SH-SY5Y (cell line): Measurements from ENCODE around the gene MANEA.

Source experiments
- GATA2 ChIP-seq: IDR thresholded peaks from 2 replicates; pipeline ENCODE4 v1.6.1; 2011; ENCODE audit warnings: mild to moderate bottlenecking, low read depth, low read length
- GATA3 ChIP-seq: IDR thresholded peaks from 2 replicates; pipeline ENCODE4 v1.6.1; 2011; ENCODE audit warnings: low read depth, mild to moderate bottlenecking, low read length, moderate library complexity

The MANEA gene, protein sequence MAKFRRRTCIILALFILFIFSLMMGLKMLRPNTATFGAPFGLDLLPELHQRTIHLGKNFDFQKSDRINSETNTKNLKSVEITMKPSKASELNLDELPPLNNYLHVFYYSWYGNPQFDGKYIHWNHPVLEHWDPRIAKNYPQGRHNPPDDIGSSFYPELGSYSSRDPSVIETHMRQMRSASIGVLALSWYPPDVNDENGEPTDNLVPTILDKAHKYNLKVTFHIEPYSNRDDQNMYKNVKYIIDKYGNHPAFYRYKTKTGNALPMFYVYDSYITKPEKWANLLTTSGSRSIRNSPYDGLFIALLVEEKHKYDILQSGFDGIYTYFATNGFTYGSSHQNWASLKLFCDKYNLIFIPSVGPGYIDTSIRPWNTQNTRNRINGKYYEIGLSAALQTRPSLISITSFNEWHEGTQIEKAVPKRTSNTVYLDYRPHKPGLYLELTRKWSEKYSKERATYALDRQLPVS

DNA sequence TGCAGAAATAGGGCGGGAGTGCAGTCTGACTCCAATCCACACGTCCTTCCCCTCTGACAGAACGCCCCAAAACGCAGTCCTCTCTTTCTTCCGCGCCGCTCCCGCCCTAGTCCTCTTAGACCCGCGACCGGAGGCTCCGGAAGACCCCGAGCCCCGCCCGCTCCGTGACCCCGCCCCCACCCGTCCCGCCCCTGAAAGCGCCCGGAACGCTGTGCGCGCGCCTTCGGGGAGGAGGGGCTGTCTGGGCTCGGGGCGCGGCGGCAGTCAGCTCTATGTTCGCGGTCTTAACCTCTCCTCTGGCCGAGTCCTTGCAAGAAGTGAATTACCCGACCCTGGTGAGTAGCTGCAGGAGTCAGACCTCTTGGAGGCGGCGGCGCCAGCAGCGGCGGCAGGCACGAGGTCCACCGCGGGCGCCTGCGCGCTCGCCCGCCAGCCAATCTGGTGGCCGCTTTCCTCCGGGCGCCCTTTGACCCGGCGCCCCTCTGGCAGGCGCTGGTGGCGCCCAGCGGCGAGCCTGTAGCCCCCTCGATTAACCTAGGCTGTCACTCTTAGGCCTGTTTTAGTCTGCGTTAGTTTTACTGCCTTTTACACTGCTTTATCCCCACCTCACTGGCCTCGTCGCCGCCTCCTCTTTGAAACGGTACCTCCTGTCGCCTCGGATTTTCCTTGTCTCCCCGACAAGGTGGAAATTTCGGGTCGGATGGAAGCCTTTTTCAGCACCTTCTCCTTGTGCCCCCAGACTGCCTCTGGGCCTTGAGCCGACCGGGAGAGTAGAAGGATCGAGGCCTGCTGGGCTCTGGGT, at the start of gene MANEA:
Gene MANEA (plus strand): TSS at position 232 of the 802 bp plus-strand sequence. CDS start 8,905 bp downstream, outside the sequence.
- TF ChIP-seq GATA2: no peak
- no peak for TF ChIP-seq GATA3

DNA sequence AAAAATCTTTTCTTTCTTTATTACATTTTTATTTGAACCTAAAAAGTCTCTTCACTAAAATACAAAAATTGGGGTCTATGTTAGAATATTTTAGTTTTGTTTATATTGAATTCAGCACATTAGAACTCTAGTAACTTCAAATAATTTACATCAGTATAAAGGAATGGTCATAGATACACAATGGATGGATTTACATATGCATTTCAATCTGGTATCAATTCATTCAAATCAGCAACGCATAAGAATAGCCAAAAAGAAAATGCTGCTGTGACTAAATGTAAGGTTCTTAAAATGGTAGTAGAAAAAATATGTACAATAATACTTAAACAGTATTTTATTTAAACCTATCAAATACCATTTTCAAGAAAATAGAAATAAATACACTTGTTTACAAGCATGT, 47.6 kb upstream of the MANEA start:
- TF ChIP-seq GATA3 (no peak), GATA2 (no peak)

GRCh38 chr6:95530176-95530819, 47.0 kb upstream of the MANEA start:
- TF ChIP-seq GATA2 (no peak), GATA3 (no peak)

DNA sequence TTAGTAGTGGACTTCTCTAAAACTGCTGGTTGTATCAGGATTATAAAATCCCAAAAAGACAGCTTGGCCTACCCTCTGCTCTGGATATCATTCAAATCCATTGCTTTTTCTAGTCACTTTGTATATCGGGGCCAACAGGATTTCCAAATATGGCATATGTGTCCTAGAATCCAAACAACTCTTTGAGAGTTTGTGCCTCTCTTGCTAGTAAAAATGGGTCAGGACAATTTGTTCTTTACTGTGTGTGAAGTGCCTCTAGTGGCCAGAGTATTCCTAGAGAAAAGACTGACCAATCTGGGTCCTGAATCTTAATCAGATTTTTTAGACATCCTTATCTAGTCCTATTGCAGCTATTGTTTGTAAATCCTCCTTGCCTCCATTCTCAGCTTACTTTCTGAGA, 33.5 kb upstream of the MANEA start:
- no peak for TF ChIP-seq GATA2
- no peak for TF ChIP-seq GATA3

DNA sequence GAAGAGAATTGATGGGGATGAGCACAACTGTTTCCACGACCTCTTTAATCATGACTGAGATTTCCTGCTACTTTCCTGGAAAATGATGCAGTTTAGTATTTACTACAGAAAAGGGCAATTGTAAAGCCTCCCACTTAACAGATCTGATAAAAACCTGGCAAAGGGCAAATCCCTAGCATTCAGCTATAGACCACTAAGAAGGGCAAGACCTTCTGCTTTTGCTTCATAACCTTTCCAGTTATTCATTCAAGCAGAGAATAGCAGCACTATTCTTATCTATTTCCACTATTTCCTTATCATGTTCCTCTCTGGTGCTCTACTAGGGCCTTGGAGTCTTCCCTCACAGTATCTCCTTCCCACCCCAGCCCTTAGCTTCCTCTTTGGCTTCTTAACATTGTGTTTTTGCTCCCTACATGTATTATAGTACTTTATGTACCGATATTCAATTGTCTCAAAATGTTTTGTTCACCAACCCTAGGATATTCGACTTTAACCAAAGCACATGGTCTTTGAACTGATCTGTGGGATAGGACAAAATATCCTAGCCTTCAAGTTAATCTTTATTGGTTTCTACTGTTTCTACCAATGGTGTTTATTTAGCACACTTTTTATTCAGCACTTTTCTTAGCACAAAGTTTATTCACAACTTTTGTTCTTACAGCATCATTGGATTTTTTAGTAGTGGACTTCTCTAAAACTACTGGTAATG, 32.7 kb upstream of the MANEA start:
- no peak for TF ChIP-seq GATA2
- TF ChIP-seq GATA3: no peak

DNA sequence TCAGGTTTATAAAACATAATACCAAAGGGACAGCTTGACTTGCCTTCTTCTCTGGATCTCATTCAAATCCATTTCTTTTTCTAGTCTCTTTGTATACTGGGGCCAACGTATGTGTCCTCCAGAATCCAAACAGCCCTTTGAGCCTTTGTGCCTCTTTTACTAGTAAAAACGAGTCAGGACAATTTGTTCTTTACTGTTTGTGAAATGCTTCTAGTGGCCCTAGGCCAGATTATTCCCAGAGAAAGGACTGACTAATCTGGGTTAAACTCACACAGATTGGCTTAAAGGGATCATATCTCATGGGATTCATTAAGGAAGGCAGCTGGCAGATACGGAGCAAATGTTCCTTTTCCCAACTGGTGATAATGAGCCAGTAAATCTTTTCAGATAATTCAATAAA, 32.1 kb upstream of the MANEA start:
- TF ChIP-seq GATA3 (no peak), GATA2 (no peak)

- TF ChIP-seq GATA2 (no peak), GATA3 (no peak)
Measured at GRCh38 chr6:95545686-95546085, 31.6 kb upstream of the MANEA start.

- TF ChIP-seq GATA3: no peak
- TF ChIP-seq GATA2: no peak
Measured at GRCh38 chr6:95546148-95546547, 31.2 kb upstream of the MANEA start.

GRCh38 chr6:95547043-95547442, 30.3 kb upstream of the MANEA start:
- no peak for TF ChIP-seq GATA2
- no peak for TF ChIP-seq GATA3

DNA sequence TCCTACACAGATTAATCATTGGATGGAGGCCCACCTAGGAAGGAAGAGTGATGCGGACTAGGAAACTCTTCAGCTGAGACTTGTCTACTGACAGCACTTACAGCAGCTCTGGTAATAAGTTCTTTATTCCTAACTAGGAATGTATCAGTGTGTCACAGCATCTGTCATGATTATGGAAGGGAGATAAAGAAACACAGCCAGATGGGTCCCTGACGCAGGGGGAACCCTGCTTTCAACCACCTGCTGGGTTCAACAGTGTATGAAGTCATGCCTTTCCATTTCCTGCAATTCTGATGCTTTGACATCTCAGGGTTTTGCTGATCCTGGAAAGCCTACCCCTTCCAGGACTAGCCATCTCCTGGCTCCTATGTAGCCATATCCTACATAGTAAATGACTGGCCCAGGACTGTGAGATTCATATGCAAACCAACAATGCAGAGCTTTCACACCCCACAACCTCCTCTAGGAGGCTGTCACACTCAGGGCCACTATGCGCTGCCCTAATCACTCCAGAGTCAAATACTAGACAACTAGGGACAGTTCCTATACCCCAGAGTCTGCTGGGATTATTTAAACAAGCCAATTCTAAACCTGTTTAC, 29.0 kb upstream of the MANEA start:
- TF ChIP-seq GATA2 (no peak), GATA3 (no peak)

DNA sequence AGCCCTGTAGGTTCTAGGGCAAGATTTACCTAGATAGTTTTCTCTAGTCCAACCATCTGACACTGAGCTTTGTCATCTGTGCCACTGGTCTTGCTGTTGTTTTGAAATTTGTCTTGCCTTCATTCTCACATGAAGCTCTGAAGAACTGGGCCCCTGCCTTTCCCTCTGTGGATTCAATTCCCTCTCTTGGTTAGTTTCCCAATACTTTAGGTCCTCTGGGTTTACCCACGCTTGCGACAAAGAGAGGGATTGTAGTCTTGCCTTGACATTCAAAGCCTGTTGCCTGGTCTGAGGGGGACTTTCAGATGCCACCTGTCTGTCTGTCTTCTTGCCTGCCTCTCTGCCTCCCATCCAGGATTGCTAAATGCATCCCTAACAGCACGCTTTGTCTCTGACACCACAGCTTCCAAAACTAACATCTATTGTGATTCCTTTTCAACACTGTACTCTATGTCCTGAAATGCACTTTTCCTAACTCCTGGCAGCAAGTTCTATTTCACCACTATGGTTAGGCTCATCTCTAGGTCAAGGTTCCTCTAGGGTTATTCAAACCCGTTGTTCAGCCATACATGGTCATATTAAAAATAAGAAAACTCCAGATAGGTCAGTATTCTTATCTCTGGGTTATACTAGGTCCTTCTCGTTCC, 25.5 kb upstream of the MANEA start:
- TF ChIP-seq GATA2 (no peak), GATA3 (no peak)

GRCh38 chr6:95553880-95554279, 23.5 kb upstream of the MANEA start:
- TF ChIP-seq GATA3 (no peak), GATA2 (no peak)

GRCh38 chr6:95569560-95569959, 7.8 kb upstream of the MANEA start:
- TF ChIP-seq GATA3 (no peak), GATA2 (no peak)

DNA sequence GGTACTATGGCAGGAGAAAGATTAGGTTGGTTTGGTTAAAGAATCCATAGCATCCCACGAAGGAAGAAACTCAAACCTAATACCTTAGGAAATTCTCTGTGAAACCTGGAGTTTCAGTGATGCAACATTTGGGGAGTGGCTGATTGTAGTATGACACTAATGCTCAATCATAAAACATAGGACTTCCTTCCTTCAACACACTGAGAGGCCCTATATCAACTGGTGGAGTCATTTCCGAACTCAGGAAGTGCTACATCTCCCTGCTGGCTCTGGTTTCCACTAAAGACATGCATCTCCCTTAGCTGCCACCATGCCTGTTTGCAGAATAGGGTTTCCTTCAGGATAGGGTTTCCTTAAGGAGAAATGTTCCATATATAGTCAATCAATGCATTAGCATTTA, 5.2 kb upstream of the MANEA start:
- TF ChIP-seq GATA3 (no peak), GATA2 (no peak)
